ENCODE data around the gene MOB2. TPM values are rescaled to one million over a fixed set of nuclear protein-coding genes. Genes with fewer than 3 reads are reported as not detected.

The MOB2 gene
- total and polyA plus RNA-seq, 9 of the 15 experiments (the other 6 are each of a cell fraction or from before 2014, with no cell fraction given) = 0.17 to 36.8 (median 19.2) TPM

GRCh38 chr11:1529774-1530173 lies 43.2 kb upstream of the MOB2 start:
- ATAC-seq = peak; percentile 19; the same call in 2 of the 3 replicates

GRCh38 chr11:1529286-1529685 lies 42.7 kb upstream of the MOB2 start:
- Histone ChIP-seq H3K4me2 (ENCODE audit: insufficient read depth, low read length) (no peak overlapping the region), H2AFZ (ENCODE audit: low read depth, low read length) (no peak overlapping the region), H3K9ac (ENCODE audit: insufficient read depth in 1 of 2, low read depth in 2 of 2, low read length in 2 of 2) (peak overlapping the region in 1 of 2 experiments; percentile 43; a peak in 1 of 4 replicates), H3K27me3 (ENCODE audit: control insufficient read depth in 2 of 2, insufficient read depth in 2 of 2, low read length in 2 of 2) (no peaks in the 10 kb centered on the region), H4K20me1 (replicated peaks; ENCODE audit: control insufficient read depth, insufficient read depth, low read length) (peaks cover 41% of the 10 kb centered on the region), H3K4me3 (no peak overlapping the region), H3K79me2 (ENCODE audit: control insufficient read depth, insufficient read depth, low read length) (peaks cover 15% of the 10 kb centered on the region; the same call in 2 of the 3 replicates), H3K9me3 (replicated peaks; ENCODE audit: control insufficient read depth, insufficient read depth, low read depth, low read length) (no peaks in the 10 kb centered on the region), H3K27ac (ENCODE audit: extremely low read depth, low read depth, low read length) (no peak overlapping the region), H3K4me1 (replicated peaks in 1 of 2; ENCODE audit: control insufficient read depth in 2 of 2, insufficient read depth in 2 of 2, low read length in 2 of 2) (peaks cover 0 to 38% of the 10 kb centered on the region in 2 experiments; a peak in 2 of 5 replicates), H3K36me3 (ENCODE audit: control insufficient read depth, insufficient read depth, low read length) (peaks cover 7% of the 10 kb centered on the region; the same call in 1 of the 3 replicates), H3K9me1 (ENCODE audit: control insufficient read depth, insufficient read depth, low read length) (peaks cover 6% of the 10 kb centered on the region)
- WGBS (ENCODE audit: insufficient coverage, low coverage, missing lambda C conversion rate) = 75% methylated on average over 15 of the region's 17 CpGs
- TF ChIP-seq ZNF592 (IDR thresholded peaks at IDR 0.05) (no peak), ASH1L (IDR thresholded peaks at IDR 0.05; ENCODE audit: borderline replicate concordance, low read depth, partially characterized antibody) (no peak), CREM (IDR thresholded peaks at IDR 0.05; ENCODE audit: low read depth) (no peak)
- intact Hi-C loops (cut with micrococcal nuclease) (no loop called here), in situ Hi-C loops (cut with MboI) (no loop called here)
- DNase-seq (ENCODE audit: extremely low read depth in 1 of 4, low spot score in 3 of 4) (no peak), ATAC-seq (no peak), FAIRE-seq (no peak)
- BruUV-seq (replicated peaks) = no TSS peak
- POLR2A ChIA-PET = interaction anchor here (1.2 kb wide), 1 partner anchor 8 kb away, joined by 7 read pairs; no protein-coding TSS in a partner anchor
- CTCF ChIA-PET (ENCODE audit: low intra/inter-chr PET ratio) = no interaction called here

More at GRCh38 chr11:1529774-1530173, 43.2 kb upstream of the MOB2 start:
- Histone ChIP-seq H3K9me1 (ENCODE audit: control insufficient read depth, insufficient read depth, low read length) (peaks cover 10% of the 10 kb centered on the region), H3K4me3 (no peak overlapping the region), H2AFZ (ENCODE audit: low read depth, low read length) (no peak overlapping the region), H3K79me2 (ENCODE audit: control insufficient read depth, insufficient read depth, low read length) (peaks cover 20% of the 10 kb centered on the region; the same call in 2 of the 3 replicates), H3K27me3 (ENCODE audit: control insufficient read depth in 2 of 2, insufficient read depth in 2 of 2, low read length in 2 of 2) (no peaks in the 10 kb centered on the region), H3K36me3 (ENCODE audit: control insufficient read depth, insufficient read depth, low read length) (peaks cover 9% of the 10 kb centered on the region; the same call in 1 of the 3 replicates), H3K27ac (ENCODE audit: extremely low read depth, low read depth, low read length) (no peak overlapping the region), H4K20me1 (replicated peaks; ENCODE audit: control insufficient read depth, insufficient read depth, low read length) (peaks cover 44% of the 10 kb centered on the region), H3K9ac (ENCODE audit: insufficient read depth in 1 of 2, low read depth in 2 of 2, low read length in 2 of 2) (no peak overlapping the region; a peak in 1 of 4 replicates), H3K9me3 (replicated peaks; ENCODE audit: control insufficient read depth, insufficient read depth, low read depth, low read length) (no peaks in the 10 kb centered on the region), H3K4me1 (replicated peaks in 1 of 2; ENCODE audit: control insufficient read depth in 2 of 2, insufficient read depth in 2 of 2, low read length in 2 of 2) (peaks cover 0 to 42% of the 10 kb centered on the region in 2 experiments; a peak in 2 of 5 replicates), H3K4me2 (ENCODE audit: insufficient read depth, low read length) (no peak overlapping the region)
- ChIA-PET CTCF (ENCODE audit: low intra/inter-chr PET ratio) (interaction anchor here (0.6 kb wide), 1 partner anchor 363 kb away, joined by 3 read pairs; no protein-coding TSS in a partner anchor), POLR2A (interaction anchor here (0.6 to 1.2 kb wide), 2 partner anchors 9 to 41 kb away, joined by 3 to 7 read pairs; no protein-coding TSS in a partner anchor)
- in situ Hi-C loops (cut with MboI) (no loop called here), intact Hi-C loops (cut with micrococcal nuclease) (no loop called here)
- no peak for FAIRE-seq
- WGBS (ENCODE audit: insufficient coverage, low coverage, missing lambda C conversion rate) = 54% methylated on average over 5 of the region's 5 CpGs
- no peak for DNase-seq (ENCODE audit: extremely low read depth in 1 of 4, low spot score in 3 of 4)
- TF ChIP-seq ZNF354B (CRISPR knock-in tag; IDR thresholded peaks at IDR 0.05) (no peak), TEAD2 (tag; IDR thresholded peaks at IDR 0.05) (no peak), USF1 (CRISPR knock-in tag; IDR thresholded peaks at IDR 0.05) (peak; percentile 16; the same call in 1 of the 2 replicates)
- no TSS peak for BruUV-seq (replicated peaks)
